Measurements from ENCODE around the gene CDC42BPB.

The CDC42BPB gene

GRCh38 chr14:102968306-102968705 lies 89.0 kb downstream of the CDC42BPB start:
- no peak overlapping the region for H3K23ac ChIP-seq (ENCODE audit: low read length)
- no peak overlapping the region for H2BK120ac ChIP-seq (ENCODE audit: low read depth, low read length)
- no peak overlapping the region for H3K4ac ChIP-seq (ENCODE audit: low read depth, low read length)
- H4K5ac ChIP-seq (ENCODE audit: low read length) = no peak overlapping the region
- no peak overlapping the region for H2BK5ac ChIP-seq (ENCODE audit: low read length)
- no peak overlapping the region for H3K56ac ChIP-seq (ENCODE audit: low read length)
- no peak for DNase-seq
- no peak overlapping the region for H4K8ac ChIP-seq (ENCODE audit: low read depth, low read length)
- no peak overlapping the region for H3K4me2 ChIP-seq (ENCODE audit: low read length)
- no peak overlapping the region for H2BK15ac ChIP-seq (replicated peaks; ENCODE audit: low read depth)
- H2AK5ac ChIP-seq (ENCODE audit: low read length) = no peak overlapping the region
- no peak overlapping the region for H3K4me3 ChIP-seq (ENCODE audit: low read length)
- H3K79me1 ChIP-seq (ENCODE audit: low read length) = no peaks in the 10 kb centered on the region
- no peak overlapping the region for H3K27ac ChIP-seq (ENCODE audit: low read depth, low read length)
- H3K36me3 ChIP-seq (ENCODE audit: control insufficient read depth, insufficient read depth, low read length) = peaks cover 18% of the 10 kb centered on the region
- H3K9ac ChIP-seq (ENCODE audit: low read length) = no peak overlapping the region
- no peak overlapping the region for H3K18ac ChIP-seq (ENCODE audit: low read length)
- no peaks in the 10 kb centered on the region for H3K27me3 ChIP-seq (ENCODE audit: insufficient read depth, low read length, poor library complexity)
- H3K4me1 ChIP-seq (ENCODE audit: control insufficient read depth, low read depth, low read length) = no peaks in the 10 kb centered on the region
- no peaks in the 10 kb centered on the region for H3K79me2 ChIP-seq (ENCODE audit: control insufficient read depth, insufficient read depth, low read length)
- no CpG with 5 or more reads among the region's 13 CpGs for WGBS (ENCODE audit: extremely low coverage, insufficient coverage, low lambda C conversion rate)

DNA sequence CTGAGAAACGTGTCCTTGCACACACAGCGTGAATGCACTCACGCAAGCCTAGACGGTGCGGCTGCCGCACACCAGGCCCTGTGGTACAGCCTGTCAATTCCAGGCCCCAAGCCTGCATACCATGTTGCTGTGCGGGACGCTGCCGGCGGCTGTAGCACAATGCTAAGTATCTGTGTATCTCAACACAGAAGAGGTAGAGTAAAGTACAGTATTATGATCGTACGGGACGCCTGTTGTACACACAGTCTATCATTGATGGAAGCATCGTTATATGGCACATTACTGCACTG lies 89.9 kb downstream of the CDC42BPB start:
- Histone ChIP-seq H3K27ac (ENCODE audit: low read depth, low read length) (no peak overlapping the region), H3K9ac (ENCODE audit: low read length) (no peak overlapping the region), H3K23ac (ENCODE audit: low read length) (no peak overlapping the region), H4K5ac (ENCODE audit: low read length) (no peak overlapping the region), H3K56ac (ENCODE audit: low read length) (no peak overlapping the region), H3K79me1 (ENCODE audit: low read length) (no peaks in the 10 kb centered on the region), H2BK5ac (ENCODE audit: low read length) (no peak overlapping the region), H3K4me3 (ENCODE audit: low read length) (no peak overlapping the region), H3K18ac (ENCODE audit: low read length) (no peak overlapping the region), H3K4me2 (ENCODE audit: low read length) (no peak overlapping the region), H3K79me2 (ENCODE audit: control insufficient read depth, insufficient read depth, low read length) (no peaks in the 10 kb centered on the region), H4K8ac (ENCODE audit: low read depth, low read length) (no peak overlapping the region), H2BK120ac (ENCODE audit: low read depth, low read length) (no peak overlapping the region), H3K27me3 (ENCODE audit: insufficient read depth, low read length, poor library complexity) (no peaks in the 10 kb centered on the region), H3K4me1 (ENCODE audit: control insufficient read depth, low read depth, low read length) (no peaks in the 10 kb centered on the region), H3K4ac (ENCODE audit: low read depth, low read length) (no peak overlapping the region), H3K36me3 (ENCODE audit: control insufficient read depth, insufficient read depth, low read length) (peaks cover 18% of the 10 kb centered on the region), H2AK5ac (ENCODE audit: low read length) (no peak overlapping the region), H2BK15ac (replicated peaks; ENCODE audit: low read depth) (no peak overlapping the region)
- no peak for DNase-seq
- WGBS (ENCODE audit: extremely low coverage, insufficient coverage, low lambda C conversion rate) = no CpG with 5 or more reads among the region's 14 CpGs

DNA sequence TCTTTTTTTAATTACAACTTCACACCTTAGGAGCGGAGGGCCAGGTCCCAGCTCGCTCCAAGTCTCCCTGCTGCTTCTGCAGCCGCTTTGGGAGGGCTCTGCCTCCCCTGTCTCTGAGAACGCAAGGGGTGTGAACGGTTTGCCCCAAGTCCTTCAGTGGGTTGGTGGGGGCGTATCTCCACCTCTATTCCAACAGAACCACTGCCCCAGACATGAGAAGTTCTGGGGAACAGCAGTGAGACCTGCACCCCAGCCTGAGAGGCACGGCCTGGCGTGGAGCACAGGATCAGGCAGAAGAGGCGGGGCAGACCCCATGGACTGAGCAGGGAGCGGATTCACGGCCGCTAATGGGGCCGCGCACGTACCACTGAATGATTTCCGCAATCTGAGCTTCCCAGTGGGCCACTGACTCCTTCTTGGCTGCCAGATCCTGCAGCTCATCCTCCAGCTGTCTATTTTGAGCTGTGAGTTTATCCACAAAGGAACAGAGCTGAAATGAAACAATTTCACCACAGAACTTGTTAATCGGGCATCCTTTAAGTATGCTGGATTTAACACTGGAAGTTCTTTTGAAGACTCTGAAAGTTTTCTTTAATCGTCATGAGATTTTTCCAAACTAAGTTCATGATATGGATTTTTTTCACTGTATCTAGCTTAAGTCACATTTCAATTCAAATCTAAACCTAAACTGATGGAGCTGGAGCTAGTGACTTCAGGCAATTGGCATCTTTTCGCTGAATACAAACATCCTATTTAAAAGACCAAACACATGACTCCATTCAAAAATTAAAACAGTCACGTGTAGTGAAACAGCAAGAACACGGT lies 90.5 kb downstream of the CDC42BPB start:
- no peak overlapping the region for H2BK5ac ChIP-seq (ENCODE audit: low read length)
- no peaks in the 10 kb centered on the region for H3K27me3 ChIP-seq (ENCODE audit: insufficient read depth, low read length, poor library complexity)
- no peak overlapping the region for H4K5ac ChIP-seq (ENCODE audit: low read length)
- H3K36me3 ChIP-seq (ENCODE audit: control insufficient read depth, insufficient read depth, low read length) = peaks cover 22% of the 10 kb centered on the region
- no peak overlapping the region for H3K18ac ChIP-seq (ENCODE audit: low read length)
- no peak overlapping the region for H4K8ac ChIP-seq (ENCODE audit: low read depth, low read length)
- H3K4me2 ChIP-seq (ENCODE audit: low read length) = no peak overlapping the region
- no peak overlapping the region for H3K4me3 ChIP-seq (ENCODE audit: low read length)
- no peak overlapping the region for H3K23ac ChIP-seq (ENCODE audit: low read length)
- H2BK15ac ChIP-seq (replicated peaks; ENCODE audit: low read depth) = no peak overlapping the region
- no peaks in the 10 kb centered on the region for H3K79me2 ChIP-seq (ENCODE audit: control insufficient read depth, insufficient read depth, low read length)
- no peak for DNase-seq
- no peak overlapping the region for H2BK120ac ChIP-seq (ENCODE audit: low read depth, low read length)
- H3K56ac ChIP-seq (ENCODE audit: low read length) = no peak overlapping the region
- no peak overlapping the region for H3K9ac ChIP-seq (ENCODE audit: low read length)
- H3K79me1 ChIP-seq (ENCODE audit: low read length) = no peaks in the 10 kb centered on the region
- no peaks in the 10 kb centered on the region for H3K4me1 ChIP-seq (ENCODE audit: control insufficient read depth, low read depth, low read length)
- H3K4ac ChIP-seq (ENCODE audit: low read depth, low read length) = no peak overlapping the region
- WGBS (ENCODE audit: extremely low coverage, insufficient coverage, low lambda C conversion rate) = no CpG with 5 or more reads among the region's 21 CpGs
- no peak overlapping the region for H2AK5ac ChIP-seq (ENCODE audit: low read length)
- H3K27ac ChIP-seq (ENCODE audit: low read depth, low read length) = no peak overlapping the region

DNA sequence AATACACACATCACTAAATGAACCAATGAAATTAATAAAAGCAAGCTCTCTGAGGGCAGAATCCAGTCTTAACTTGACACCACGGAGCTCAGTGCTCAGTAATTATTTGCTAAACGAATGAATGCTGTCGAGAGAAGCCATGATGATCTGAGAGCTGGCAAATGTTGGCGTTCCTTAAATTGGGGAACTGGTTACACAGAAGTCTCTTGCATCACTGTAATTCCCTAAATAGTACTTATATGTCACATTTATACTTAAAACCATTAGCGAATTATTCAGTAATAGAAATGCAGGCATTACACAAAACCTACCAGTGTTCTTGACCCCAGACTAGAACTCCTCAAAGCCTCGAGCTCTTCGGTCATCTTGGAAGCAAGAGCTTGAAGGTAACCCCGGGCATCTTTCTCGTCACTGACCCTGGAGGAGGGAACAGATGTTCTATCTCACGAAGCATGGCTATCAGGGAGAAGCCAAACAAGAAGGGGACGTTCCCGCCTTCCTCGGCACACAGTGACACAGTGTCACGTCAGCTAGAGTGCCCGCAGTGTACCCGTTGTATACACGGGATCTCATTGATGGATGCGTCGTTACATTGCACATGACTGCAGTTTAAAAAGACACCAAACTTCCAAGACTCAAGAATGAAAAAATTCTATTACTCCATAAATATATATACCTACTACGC lies 91.2 kb downstream of the CDC42BPB start:
- whole genome bisulfite sequencing (ENCODE audit: extremely low coverage, insufficient coverage, low lambda C conversion rate) = 100% methylated on average over 1 of the region's 20 CpGs
- Histone ChIP-seq H3K23ac (ENCODE audit: low read length) (no peak overlapping the region), H2BK5ac (ENCODE audit: low read length) (no peak overlapping the region), H3K4ac (ENCODE audit: low read depth, low read length) (no peak overlapping the region), H3K18ac (ENCODE audit: low read length) (no peak overlapping the region), H3K79me2 (ENCODE audit: control insufficient read depth, insufficient read depth, low read length) (no peaks in the 10 kb centered on the region), H3K4me3 (ENCODE audit: low read length) (no peak overlapping the region), H3K36me3 (ENCODE audit: control insufficient read depth, insufficient read depth, low read length) (peaks cover 22% of the 10 kb centered on the region), H4K8ac (ENCODE audit: low read depth, low read length) (no peak overlapping the region), H2BK120ac (ENCODE audit: low read depth, low read length) (no peak overlapping the region), H3K27me3 (ENCODE audit: insufficient read depth, low read length, poor library complexity) (no peaks in the 10 kb centered on the region), H3K79me1 (ENCODE audit: low read length) (no peaks in the 10 kb centered on the region), H3K27ac (ENCODE audit: low read depth, low read length) (no peak overlapping the region), H3K4me1 (ENCODE audit: control insufficient read depth, low read depth, low read length) (no peaks in the 10 kb centered on the region), H3K56ac (ENCODE audit: low read length) (no peak overlapping the region), H3K4me2 (ENCODE audit: low read length) (no peak overlapping the region), H4K5ac (ENCODE audit: low read length) (no peak overlapping the region), H2AK5ac (ENCODE audit: low read length) (no peak overlapping the region), H3K9ac (ENCODE audit: low read length) (no peak overlapping the region), H2BK15ac (replicated peaks; ENCODE audit: low read depth) (no peak overlapping the region)
- DNase-seq = no peak

DNA sequence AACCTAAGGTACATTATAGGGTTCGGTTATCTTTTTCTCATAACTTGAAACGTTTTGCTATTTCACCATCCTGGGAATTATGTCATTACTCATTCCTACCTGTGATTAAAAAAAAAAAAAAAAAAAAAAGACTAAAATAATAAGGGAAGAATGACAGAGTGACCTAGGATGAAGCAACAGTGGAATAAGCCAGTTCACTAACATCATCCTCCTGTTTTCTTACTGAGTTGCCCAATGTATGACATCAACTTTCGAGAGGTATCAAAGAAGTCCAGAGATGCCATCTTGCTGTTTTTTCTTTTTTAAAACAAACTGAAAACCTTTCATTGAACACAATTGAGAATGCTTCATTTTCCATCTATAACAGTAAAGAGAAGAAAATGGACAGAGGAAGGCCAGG lies 92.1 kb downstream of the CDC42BPB start:
- no peak overlapping the region for H2BK120ac ChIP-seq (ENCODE audit: low read depth, low read length)
- no CpG with 5 or more reads among the region's 3 CpGs for WGBS (ENCODE audit: extremely low coverage, insufficient coverage, low lambda C conversion rate)

More for the DNA sequence above, 92.1 kb downstream of the CDC42BPB start:
- H3K79me1 ChIP-seq (ENCODE audit: low read length) = no peaks in the 10 kb centered on the region
- H4K5ac ChIP-seq (ENCODE audit: low read length) = no peak overlapping the region
- H3K4me3 ChIP-seq (ENCODE audit: low read length) = no peak overlapping the region
- peaks cover 24% of the 10 kb centered on the region for H3K36me3 ChIP-seq (ENCODE audit: control insufficient read depth, insufficient read depth, low read length)
- no peaks in the 10 kb centered on the region for H3K4me1 ChIP-seq (ENCODE audit: control insufficient read depth, low read depth, low read length)
- no peak overlapping the region for H3K18ac ChIP-seq (ENCODE audit: low read length)
- no peak overlapping the region for H2AK5ac ChIP-seq (ENCODE audit: low read length)
- H3K23ac ChIP-seq (ENCODE audit: low read length) = no peak overlapping the region
- no peak overlapping the region for H3K27ac ChIP-seq (ENCODE audit: low read depth, low read length)
- H3K56ac ChIP-seq (ENCODE audit: low read length) = no peak overlapping the region
- no peak overlapping the region for H2BK15ac ChIP-seq (replicated peaks; ENCODE audit: low read depth)
- H4K8ac ChIP-seq (ENCODE audit: low read depth, low read length) = no peak overlapping the region
- no peak overlapping the region for H3K4me2 ChIP-seq (ENCODE audit: low read length)
- no peaks in the 10 kb centered on the region for H3K79me2 ChIP-seq (ENCODE audit: control insufficient read depth, insufficient read depth, low read length)
- H3K27me3 ChIP-seq (ENCODE audit: insufficient read depth, low read length, poor library complexity) = no peaks in the 10 kb centered on the region
- no peak overlapping the region for H3K9ac ChIP-seq (ENCODE audit: low read length)
- H3K4ac ChIP-seq (ENCODE audit: low read depth, low read length) = no peak overlapping the region
- H2BK5ac ChIP-seq (ENCODE audit: low read length) = no peak overlapping the region
- no peak for DNase-seq

Data from mesendoderm (in vitro differentiated cells).